Stomach (tissue), 4 donors: ENCODE results near the gene ECE1.

Experiments
- CTCF ChIP-seq, 7 experiments: fragments of 450-650 bp in 4 of 7; fragments of 200-600 bp in 3 of 7; sonication (generic) in 3 of 7; IDR thresholded peaks; one replicate each; pipeline ENCODE4 v1.5.1; 2016 to 2019; ENCODE audit warnings: antibody characterized with exemption in 7 of 7, control low read depth in 2 of 7, mild to moderate bottlenecking in 1 of 7
- EP300 ChIP-seq: sonication (generic); formaldehyde crosslinking; IDR thresholded peaks from one replicate; pipeline ENCODE4 v1.6.1; 2017; ENCODE audit warnings: antibody characterized with exemption
- POLR2A ChIP-seq, 4 donors: fragments of 450-650 bp; IDR thresholded peaks; one replicate each; pipeline ENCODE4 v1.6.1; 2016; ENCODE audit warnings: antibody characterized with exemption in 4 of 4, control low read depth in 2 of 4, mild to moderate bottlenecking in 1 of 4, moderate library complexity in 1 of 4
- POLR2AphosphoS5 ChIP-seq, 3 donors: sonication (generic); formaldehyde crosslinking; IDR thresholded peaks; one replicate each; pipeline ENCODE4 v1.6.1; 2016; ENCODE audit warnings: antibody characterized with exemption in 3 of 3

DNA sequence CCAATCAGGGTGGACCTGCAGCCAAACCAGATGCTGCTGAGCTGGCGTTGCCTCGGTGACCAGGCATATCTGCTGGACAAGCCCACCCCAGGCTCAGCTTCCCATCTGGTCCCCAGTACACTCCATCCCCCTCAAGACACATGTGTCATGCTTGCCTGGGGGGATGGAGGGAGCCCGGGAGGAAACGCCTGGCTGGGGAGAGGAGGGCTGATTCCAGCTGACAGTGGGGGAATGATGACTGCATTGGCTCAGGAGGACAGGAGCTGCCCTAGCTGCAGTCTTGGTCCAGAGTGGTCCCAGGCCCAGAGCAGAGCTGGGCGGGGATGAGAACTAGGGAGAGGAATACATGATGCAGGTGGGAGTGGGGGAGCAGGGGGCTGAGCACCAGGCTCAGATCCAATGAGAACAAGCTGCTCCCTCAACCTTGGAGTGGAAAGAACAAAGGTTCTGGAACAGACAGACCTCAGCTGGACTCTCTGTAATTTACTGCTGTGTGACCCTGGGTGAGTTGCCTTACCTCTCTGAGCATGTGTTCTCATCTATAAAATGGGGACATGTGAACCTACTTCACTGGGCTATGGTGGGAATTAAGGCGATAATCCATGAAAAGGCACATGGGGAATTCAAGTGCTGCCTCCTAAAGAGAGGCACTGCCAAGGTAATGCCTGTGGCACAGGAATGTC, 23.1 kb upstream of the ECE1 start:
- TF ChIP-seq CTCF (IDR thresholded peaks at IDR 0.05) (no peak), POLR2A (IDR thresholded peaks at IDR 0.05) (no peak), POLR2AphosphoS5 (IDR thresholded peaks at IDR 0.05) (no peak), EP300 (no peak)
